Natural killer cell (primary cell): Measurements from ENCODE around the gene BLM. TPM values are rescaled to one million over a fixed set of nuclear protein-coding genes. Genes with fewer than 3 reads are reported as not detected.

Experiments used
- ATAC-seq, 3 donors: fragments of 150-1000 bp in 2 of 3; fragments of 200-7000 bp in 1 of 3; cut with Tn5 transposase; 1 replicate in 1 of 3; 2 replicates in 2 of 3; pipeline ENCODE4 v1.10.0; 2021; ENCODE audit warnings: mild to moderate bottlenecking in 2 of 3, moderate library complexity in 2 of 3
- DNase-seq, 2 donors: peaks; one replicate each; pipeline versions ENCODE4 v3.0.0 to v3.0.0-alpha.2; 2013 to 2021; ENCODE audit warnings: mixed read lengths in 1 of 2
- H3K27ac ChIP-seq: one replicate; pipeline ENCODE4 v1.5.1; 2013; ENCODE audit warnings: mild to moderate bottlenecking, low read length
- H3K27me3 ChIP-seq: one replicate; pipeline ENCODE4 v1.6.1; 2013; ENCODE audit warnings: low read length; ENCODE audit not compliant: control insufficient read depth, insufficient read depth
- H3K36me3 ChIP-seq: one replicate; pipeline ENCODE4 v1.6.1; 2013; ENCODE audit warnings: low read length; ENCODE audit not compliant: control insufficient read depth, insufficient read depth
- H3K4me1 ChIP-seq: one replicate; pipeline ENCODE4 v1.6.1; 2013; ENCODE audit warnings: low read length; ENCODE audit not compliant: control insufficient read depth, insufficient read depth
- H3K4me3 ChIP-seq: one replicate; pipeline ENCODE4 v1.5.1; 2013; ENCODE audit warnings: low read length
- H3K9me3 ChIP-seq: one replicate; pipeline ENCODE4 v1.6.1; 2013; ENCODE audit warnings: low read length; ENCODE audit not compliant: control insufficient read depth, insufficient read depth
- H3K27ac Mint-ChIP-seq, 2 donors: one replicate each; pipeline ENCODE4 v1.8.0; 2022; ENCODE audit warnings: mild to moderate bottlenecking in 2 of 2, mixed read lengths in 2 of 2, moderate library complexity in 1 of 2
- H3K27me3 Mint-ChIP-seq, 2 donors: one replicate each; pipeline ENCODE4 v1.8.0; 2022; ENCODE audit warnings: low read depth in 2 of 2, mixed read lengths in 2 of 2
- H3K36me3 Mint-ChIP-seq: one replicate; pipeline ENCODE4 v1.8.0; 2022; ENCODE audit warnings: mixed read lengths
- H3K4me1 Mint-ChIP-seq, 2 donors: one replicate each; pipeline ENCODE4 v1.8.0; 2022; ENCODE audit warnings: mixed read lengths in 2 of 2
- H3K4me3 Mint-ChIP-seq: one replicate; pipeline ENCODE4 v1.8.0; 2022; ENCODE audit warnings: mild to moderate bottlenecking, moderate library complexity, mixed read lengths
- H3K9me3 Mint-ChIP-seq, 2 donors: one replicate each; pipeline ENCODE4 v1.8.0; 2022; ENCODE audit warnings: mixed read lengths in 2 of 2
- CTCF ChIP-seq: fragments of 200-600 bp; IDR thresholded peaks from one replicate; pipeline ENCODE4 v1.8.0; 2022; ENCODE audit warnings: antibody characterized with exemption
- WGBS: methylation state at CpG from one replicate; pipeline ENCODE4 v1.1.7; 2013; ENCODE audit warnings: missing lambda C conversion rate; ENCODE audit not compliant: insufficient coverage; 5-methylcytosine and 5-hydroxymethylcytosine counted together
- intact Hi-C: fragments of 100-400 bp; cut with micrococcal nuclease; formaldehyde crosslinking; loops from one replicate; pipeline ENCODE4 v1.14.2; 2022
- total RNA-seq, 4 donors: library from RNA; stranded (reverse); fragments of 120-200 nt in 1 of 4; gene quantifications; one replicate each; pipeline versions ENCODE4 v1.2.3 to v1.2.4, GENCODE V29; 2013 to 2022

Gene BLM
- total RNA-seq, 3 donors from 2014 or later (not counting 1 experiment from before 2014, with no cell fraction given): 9.9 to 15.9 (median 14.1) TPM

GRCh38 chr15:90857883-90858443, 140.8 kb downstream of the BLM start:
- Mint-ChIP-seq H3K27me3 (no peaks in the 10 kb centered on the region), H3K27ac (peak overlapping the region; percentile 81 to 84), H3K4me1 (peaks cover 26 to 40% of the 10 kb centered on the region in 2 donors), H3K36me3 (no peaks in the 10 kb centered on the region), H3K9me3 (no peaks in the 10 kb centered on the region), H3K4me3 (no peak overlapping the region)
- DNase-seq (peak in 1 of 2 donors; percentile 52), ATAC-seq (no peak)
- intact Hi-C loops: no loop called here
- Histone ChIP-seq H3K36me3 (no peaks in the 10 kb centered on the region), H3K4me1 (peaks cover 62% of the 10 kb centered on the region), H3K27me3 (no peaks in the 10 kb centered on the region), H3K4me3 (no peak overlapping the region), H3K27ac (peak overlapping the region; percentile 77), H3K9me3 (no peaks in the 10 kb centered on the region)
- TF ChIP-seq CTCF: no peak
- 71% methylated on average over 8 of the region's 8 CpGs for WGBS

GRCh38 chr15:90859234-90860131, 142.3 kb downstream of the BLM start:
- WGBS: 75% methylated on average over 10 of the region's 10 CpGs
- TF ChIP-seq CTCF: no peak
- DNase-seq (no peak), ATAC-seq (no peak)
- no peaks in the 10 kb centered on the region for H3K36me3 Mint-ChIP-seq
- Histone ChIP-seq H3K4me3 (no peak overlapping the region), H3K9me3 (no peaks in the 10 kb centered on the region), H3K27ac (no peak overlapping the region), H3K4me1 (peaks cover 47% of the 10 kb centered on the region), H3K27me3 (no peaks in the 10 kb centered on the region), H3K36me3 (no peaks in the 10 kb centered on the region)
- intact Hi-C loops: no loop called here
- peak overlapping the region in 1 of 2 donors; percentile 29 for H3K27ac Mint-ChIP-seq
- H3K4me1 Mint-ChIP-seq: peaks cover 19 to 32% of the 10 kb centered on the region in 2 donors
- no peaks in the 10 kb centered on the region for H3K9me3 Mint-ChIP-seq
- H3K4me3 Mint-ChIP-seq: no peak overlapping the region
- no peaks in the 10 kb centered on the region for H3K27me3 Mint-ChIP-seq

GRCh38 chr15:90860450-90860849, 143.3 kb downstream of the BLM start:
- H3K27me3 ChIP-seq: no peaks in the 10 kb centered on the region
- no peaks in the 10 kb centered on the region for H3K9me3 Mint-ChIP-seq
- H3K4me3 ChIP-seq: no peak overlapping the region
- DNase-seq (no peak), ATAC-seq (no peak)
- intact Hi-C loops: no loop called here
- no peak overlapping the region for H3K27ac Mint-ChIP-seq
- no peaks in the 10 kb centered on the region for H3K9me3 ChIP-seq
- H3K4me3 Mint-ChIP-seq: no peak overlapping the region
- H3K36me3 ChIP-seq: no peaks in the 10 kb centered on the region
- whole genome bisulfite sequencing: 91% methylated on average over 7 of the region's 7 CpGs
- no peaks in the 10 kb centered on the region for H3K27me3 Mint-ChIP-seq
- peaks cover 16 to 25% of the 10 kb centered on the region in 2 donors for H3K4me1 Mint-ChIP-seq
- no peak for TF ChIP-seq CTCF
- no peaks in the 10 kb centered on the region for H3K36me3 Mint-ChIP-seq
- H3K27ac ChIP-seq: no peak overlapping the region
- peaks cover 37% of the 10 kb centered on the region for H3K4me1 ChIP-seq
